Karpas-422 (cell line): ENCODE data around the gene SPOCK1. TPM values are rescaled to one million over a fixed set of nuclear protein-coding genes. Genes with fewer than 3 reads are reported as not detected.
A peak's percentile ranks its signal among the peaks of the same experiment; 100 is the strongest.

Experiments used
- DNase-seq: peaks from one replicate; pipeline ENCODE4 v3.0.0-alpha.2; 2015
- H2AFZ ChIP-seq: fragments of 200-600 bp; sonication (generic); 2 replicates; pipeline ENCODE4 v1.6.1; 2014; ENCODE audit warnings: antibody characterized with exemption, low read length, mixed read lengths
- H3K27ac ChIP-seq: fragments of 200-600 bp; sonication (generic); 2 replicates; pipeline ENCODE4 v1.5.1; 2014; ENCODE audit warnings: mild to moderate bottlenecking, low read length, moderate library complexity
- H3K27me3 ChIP-seq: fragments of 200-600 bp; sonication (generic); 2 replicates; pipeline ENCODE4 v1.6.1; 2014; ENCODE audit warnings: low read length, mixed read lengths
- H3K36me3 ChIP-seq: fragments of 200-600 bp; sonication (generic); 2 replicates; pipeline ENCODE4 v1.6.1; 2014; ENCODE audit warnings: low read length, mixed read lengths; ENCODE audit not compliant: insufficient read depth
- H3K4me1 ChIP-seq: fragments of 200-600 bp; sonication (generic); 2 replicates; pipeline ENCODE4 v1.6.1; 2014; ENCODE audit warnings: mild to moderate bottlenecking, low read length, mixed read lengths
- H3K4me2 ChIP-seq: fragments of 200-600 bp; sonication (generic); 2 replicates; pipeline ENCODE4 v1.6.1; 2014; ENCODE audit warnings: low read length, low read depth, mild to moderate bottlenecking; ENCODE audit not compliant: poor library complexity, severe bottlenecking
- H3K4me3 ChIP-seq: fragments of 200-600 bp; sonication (generic); 2 replicates; pipeline ENCODE4 v1.5.1; 2014; ENCODE audit warnings: mild to moderate bottlenecking, antibody characterized with exemption, low read length, mixed read lengths
- H3K79me2 ChIP-seq: fragments of 200-600 bp; sonication (generic); 2 replicates; pipeline ENCODE4 v1.6.1; 2014; ENCODE audit warnings: mild to moderate bottlenecking, low read length, mixed read lengths
- H3K9ac ChIP-seq: fragments of 200-600 bp; sonication (generic); 2 replicates; pipeline ENCODE4 v1.6.0; 2014; ENCODE audit warnings: low read length
- H3K9me2 ChIP-seq: fragments of 200-600 bp; sonication (generic), shearing (Covaris generic); replicated peaks from 2 replicates; pipeline ENCODE4 v1.6.0; 2014; ENCODE audit warnings: mild to moderate bottlenecking, low read length, moderate library complexity; ENCODE audit not compliant: insufficient read depth
- H3K9me3 ChIP-seq: fragments of 300-700, 200-600 bp; sonication (generic); 2 replicates; pipeline ENCODE4 v1.6.1; 2014; ENCODE audit warnings: low read length, mixed read lengths
- H4K20me1 ChIP-seq: fragments of 200-600 bp; sonication (generic); 2 replicates; pipeline ENCODE4 v1.6.1; 2014; ENCODE audit warnings: mild to moderate bottlenecking, antibody characterized with exemption, low read length, low read depth; ENCODE audit not compliant: insufficient read depth
- total RNA-seq: library from RNA; depleted of rRNA; stranded (reverse); fragments of >200 nt; shearing (Covaris generic); gene quantifications from 2 replicates; pipeline ENCODE4 v1.2.3, GENCODE V29; 2014; ENCODE audit warnings: low replicate concordance

The SPOCK1 gene
- total RNA-seq, 1 experiment from 2014 or later, result 1.0 TPM

- Histone ChIP-seq H3K4me3 (no peak overlapping the region), H3K27ac (no peak overlapping the region), H4K20me1 (peaks cover 9% of the 10 kb centered on the region; the same call in 1 of the 2 replicates), H3K79me2 (no peaks in the 10 kb centered on the region), H3K4me2 (no peak overlapping the region), H3K4me1 (peaks cover 28% of the 10 kb centered on the region), H3K27me3 (no peaks in the 10 kb centered on the region), H3K36me3 (no peaks in the 10 kb centered on the region), H3K9me3 (no peaks in the 10 kb centered on the region), H3K9ac (no peak overlapping the region), H2AFZ (no peak overlapping the region), H3K9me2 (no peaks in the 10 kb centered on the region)
- no peak for DNase-seq
Measured at GRCh38 chr5:137207023-137207760, 291.9 kb downstream of the SPOCK1 start.

GRCh38 chr5:137206030-137206715 is 293.0 kb downstream of the SPOCK1 start:
- H3K9me3 ChIP-seq, result no peaks in the 10 kb centered on the region
- H3K4me3 ChIP-seq, result no peak overlapping the region
- H3K9ac ChIP-seq, result no peak overlapping the region
- H3K79me2 ChIP-seq, result no peaks in the 10 kb centered on the region
- H2AFZ ChIP-seq, result no peak overlapping the region
- peaks cover 28% of the 10 kb centered on the region for H3K4me1 ChIP-seq
- H3K9me2 ChIP-seq, result no peaks in the 10 kb centered on the region
- H3K27ac ChIP-seq, result no peak overlapping the region
- H3K36me3 ChIP-seq, result no peaks in the 10 kb centered on the region
- H3K27me3 ChIP-seq, result no peaks in the 10 kb centered on the region
- no peak for DNase-seq
- H4K20me1 ChIP-seq, result peaks cover 9% of the 10 kb centered on the region; the same call in 1 of the 2 replicates
- peak overlapping the region; percentile 20 for H3K4me2 ChIP-seq

- Histone ChIP-seq H4K20me1 (peaks cover 7% of the 10 kb centered on the region; the same call in 1 of the 2 replicates), H3K27me3 (no peaks in the 10 kb centered on the region), H2AFZ (no peak overlapping the region), H3K4me1 (peaks cover 28% of the 10 kb centered on the region), H3K36me3 (no peaks in the 10 kb centered on the region), H3K9me3 (no peaks in the 10 kb centered on the region), H3K4me2 (peak overlapping the region; percentile 20), H3K79me2 (no peaks in the 10 kb centered on the region), H3K9ac (no peak overlapping the region), H3K4me3 (no peak overlapping the region), H3K27ac (no peak overlapping the region), H3K9me2 (no peaks in the 10 kb centered on the region)
- DNase-seq, result peak; percentile 52
Measured at GRCh38 chr5:137205231-137206027, 293.7 kb downstream of the SPOCK1 start.

- Histone ChIP-seq H3K27me3 (no peaks in the 10 kb centered on the region), H4K20me1 (no peaks in the 10 kb centered on the region; the same call in 1 of the 2 replicates), H3K9me3 (no peaks in the 10 kb centered on the region), H3K4me2 (no peak overlapping the region), H3K9me2 (no peaks in the 10 kb centered on the region), H3K79me2 (no peaks in the 10 kb centered on the region), H3K4me3 (no peak overlapping the region), H3K27ac (no peak overlapping the region), H3K9ac (no peak overlapping the region), H3K36me3 (no peaks in the 10 kb centered on the region), H3K4me1 (peaks cover 14% of the 10 kb centered on the region), H2AFZ (no peak overlapping the region)
- no peak for DNase-seq
Measured at GRCh38 chr5:137203011-137203632, 296.0 kb downstream of the SPOCK1 start.

- Histone ChIP-seq H3K9ac (no peak overlapping the region), H3K9me2 (no peaks in the 10 kb centered on the region), H4K20me1 (no peaks in the 10 kb centered on the region; the same call in 1 of the 2 replicates), H3K4me3 (no peak overlapping the region), H3K4me1 (peaks cover 14% of the 10 kb centered on the region), H3K36me3 (no peaks in the 10 kb centered on the region), H3K79me2 (no peaks in the 10 kb centered on the region), H3K9me3 (no peaks in the 10 kb centered on the region), H3K4me2 (no peak overlapping the region), H3K27me3 (no peaks in the 10 kb centered on the region), H2AFZ (no peak overlapping the region), H3K27ac (no peak overlapping the region)
- no peak for DNase-seq
Measured at GRCh38 chr5:137201876-137202275, 297.2 kb downstream of the SPOCK1 start.

- no peaks in the 10 kb centered on the region for H3K9me2 ChIP-seq
- no peak for DNase-seq
- H3K27me3 ChIP-seq, result no peaks in the 10 kb centered on the region
- no peak overlapping the region for H3K27ac ChIP-seq
- no peaks in the 10 kb centered on the region for H3K36me3 ChIP-seq
- H3K4me3 ChIP-seq, result no peak overlapping the region
- peaks cover 13% of the 10 kb centered on the region for H3K4me1 ChIP-seq
- no peaks in the 10 kb centered on the region for H3K79me2 ChIP-seq
- H2AFZ ChIP-seq, result no peak overlapping the region
- H3K9me3 ChIP-seq, result no peaks in the 10 kb centered on the region
- no peak overlapping the region for H3K9ac ChIP-seq
- no peak overlapping the region for H3K4me2 ChIP-seq
- no peaks in the 10 kb centered on the region; the same call in 1 of the 2 replicates for H4K20me1 ChIP-seq
Measured at GRCh38 chr5:137200906-137201700, 298.0 kb downstream of the SPOCK1 start.

- DNase-seq, result no peak
- Histone ChIP-seq H3K4me1 (peaks cover 2% of the 10 kb centered on the region; the same call in 1 of the 2 replicates), H3K36me3 (no peaks in the 10 kb centered on the region), H3K27me3 (no peaks in the 10 kb centered on the region), H3K9me3 (no peaks in the 10 kb centered on the region), H3K9ac (no peak overlapping the region), H3K4me3 (no peak overlapping the region), H4K20me1 (no peaks in the 10 kb centered on the region), H3K27ac (no peak overlapping the region), H3K9me2 (no peaks in the 10 kb centered on the region), H2AFZ (no peak overlapping the region), H3K4me2 (no peak overlapping the region), H3K79me2 (no peaks in the 10 kb centered on the region)
Measured at GRCh38 chr5:137199966-137200365, 299.2 kb downstream of the SPOCK1 start.
